ACHN (cell line): ENCODE results near the gene MEGF11.
"Not testable (repeated sequence)": the region's sequence is repeated elsewhere in the genome, so short reads cannot be mapped to it uniquely, and the experiment has no call there.

Experiments
- DNase-seq: peaks from one replicate; pipeline ENCODE4 v3.0.0-alpha.2; 2015
- in situ Hi-C: cut with HindIII; loops from 2 replicates; pipeline ENCODE4 v1.10.0; 2017; ENCODE audit warnings: low sequenced_read_pairs, low pct_ligation_motif_present, low pct_unique_long_range_greater_than_20kb

The MEGF11 gene

DNA sequence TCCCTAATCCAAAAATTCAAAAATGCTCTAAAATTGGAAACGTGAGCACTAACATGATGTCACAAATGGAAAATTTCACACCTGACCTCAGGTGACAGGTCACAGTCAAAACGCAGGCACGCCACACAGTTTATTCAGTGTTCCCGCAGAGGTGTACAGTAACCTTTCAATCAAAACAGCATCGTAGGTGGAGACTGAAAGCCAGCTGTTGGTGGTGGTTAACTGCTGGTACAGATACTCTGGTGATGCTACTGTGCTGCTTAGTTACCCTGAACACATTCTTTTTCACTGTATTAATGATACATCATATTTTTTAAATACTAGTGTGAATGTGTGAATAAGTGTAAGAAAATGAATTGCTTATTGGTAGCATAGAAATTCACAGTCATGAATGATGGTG, 360.5 kb downstream of the MEGF11 start:
- DNase-seq = no peak

GRCh38 chr15:65888981-65889380, 364.6 kb downstream of the MEGF11 start:
- no peak for DNase-seq
- in situ Hi-C loops = no loop called here

More for the DNA sequence above, 360.5 kb downstream of the MEGF11 start:
- in situ Hi-C loops = no loop called here

DNA sequence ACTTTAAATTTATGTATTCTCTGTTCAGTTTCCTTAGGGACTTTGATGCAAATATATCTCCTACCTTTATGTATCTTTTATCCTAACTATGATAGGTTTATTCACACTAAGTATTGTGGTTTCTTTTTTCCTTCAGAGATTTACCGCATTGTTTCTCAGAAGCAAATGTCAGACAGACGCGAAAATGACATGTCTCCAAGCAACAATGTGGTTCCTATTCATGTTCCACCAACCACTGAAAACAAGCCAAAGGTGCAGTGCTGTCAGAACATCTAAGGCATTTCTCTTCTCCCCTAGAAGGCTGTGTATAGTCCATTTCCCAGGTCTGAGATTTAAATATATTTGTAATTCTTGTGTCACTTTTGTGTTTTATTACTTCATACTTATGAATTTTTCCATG, 366.0 kb downstream of the MEGF11 start:
- in situ Hi-C loops = no loop called here
- DNase-seq = no peak

- DNase-seq = no peak
- in situ Hi-C loops = no loop called here
These were observed 367.8 kb downstream of the MEGF11 start for GRCh38 chr15:65885668-65886218.

DNA sequence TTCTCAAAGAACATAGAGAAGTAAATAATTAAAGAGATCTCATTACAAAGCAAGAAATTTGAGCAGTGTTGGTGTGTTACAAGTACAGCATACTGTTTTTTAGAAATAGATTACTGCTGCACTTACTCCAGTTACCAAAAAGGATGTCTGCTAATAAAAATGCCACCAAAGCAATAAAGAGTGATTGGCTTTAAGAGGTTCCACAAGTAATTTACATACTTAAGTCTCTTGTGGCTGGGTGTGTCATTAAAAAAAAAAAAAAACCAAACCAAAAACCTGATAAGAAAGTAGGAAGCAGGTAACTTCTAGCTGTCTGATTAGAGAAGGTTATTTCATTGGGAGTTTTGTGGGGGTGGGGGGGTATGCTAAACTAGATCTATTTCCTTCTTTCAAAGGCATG, 369.0 kb downstream of the MEGF11 start:
- in situ Hi-C loops = no loop called here
- DNase-seq = no peak

GRCh38 chr15:65883571-65883970, 370.0 kb downstream of the MEGF11 start:
- in situ Hi-C loops = no loop called here
- DNase-seq = no peak

- no peak for DNase-seq
- in situ Hi-C loops = no loop called here
These were observed 371.6 kb downstream of the MEGF11 start for GRCh38 chr15:65881766-65882434.

- no peak for DNase-seq
- in situ Hi-C loops = no loop called here
These were observed 375.8 kb downstream of the MEGF11 start for GRCh38 chr15:65877749-65878148.

GRCh38 chr15:65875458-65875857, 378.1 kb downstream of the MEGF11 start:
- in situ Hi-C loops = no loop called here

DNA sequence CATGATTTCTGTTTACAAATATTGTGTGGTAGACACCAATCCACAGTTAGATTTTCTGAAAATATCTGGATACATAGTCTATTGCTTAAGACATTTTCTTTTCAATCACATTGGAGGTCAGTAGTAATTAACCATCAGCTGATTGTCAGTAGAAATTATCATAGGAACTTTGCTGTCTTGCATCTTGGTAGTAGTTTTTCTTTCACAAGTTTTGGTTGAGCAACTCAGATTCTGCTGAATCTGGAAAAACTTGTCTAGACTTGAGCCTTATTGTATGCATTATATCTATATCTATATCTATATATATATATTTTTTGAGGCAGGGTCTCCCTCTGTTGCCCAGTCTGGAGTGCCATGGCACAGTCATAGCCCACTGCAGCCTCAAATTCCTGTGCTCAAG, 380.3 kb downstream of the MEGF11 start:
- in situ Hi-C loops = loop anchor here (25.0 kb wide), 1 partner anchor 236 kb away; no protein-coding TSS in a partner anchor
- DNase-seq = no peak

More at GRCh38 chr15:65875458-65875857, 378.1 kb downstream of the MEGF11 start:
- no peak for DNase-seq

DNA sequence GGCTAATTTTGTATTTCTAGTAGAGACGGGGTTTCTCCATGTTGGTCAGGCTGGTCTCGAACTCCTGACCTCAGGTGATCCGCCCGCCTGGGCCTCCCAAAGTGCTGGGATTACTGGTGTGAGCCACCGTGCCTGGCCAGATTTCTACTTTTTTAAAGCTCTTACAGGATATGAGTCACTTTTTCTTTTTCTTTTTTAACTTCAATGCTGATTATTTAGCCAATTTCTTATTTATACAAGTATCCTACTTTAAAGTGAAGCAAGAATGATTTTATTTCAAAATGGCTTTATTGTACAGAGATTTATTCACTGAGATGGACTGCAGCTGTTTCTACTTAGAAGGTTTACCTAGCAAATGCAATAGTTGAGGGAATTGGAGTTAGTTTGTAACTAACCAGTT, 381.0 kb downstream of the MEGF11 start:
- in situ Hi-C loops = loop anchor here (25.0 kb wide), 1 partner anchor 235 kb away; no protein-coding TSS in a partner anchor
- DNase-seq = not testable (repeated sequence)

DNA sequence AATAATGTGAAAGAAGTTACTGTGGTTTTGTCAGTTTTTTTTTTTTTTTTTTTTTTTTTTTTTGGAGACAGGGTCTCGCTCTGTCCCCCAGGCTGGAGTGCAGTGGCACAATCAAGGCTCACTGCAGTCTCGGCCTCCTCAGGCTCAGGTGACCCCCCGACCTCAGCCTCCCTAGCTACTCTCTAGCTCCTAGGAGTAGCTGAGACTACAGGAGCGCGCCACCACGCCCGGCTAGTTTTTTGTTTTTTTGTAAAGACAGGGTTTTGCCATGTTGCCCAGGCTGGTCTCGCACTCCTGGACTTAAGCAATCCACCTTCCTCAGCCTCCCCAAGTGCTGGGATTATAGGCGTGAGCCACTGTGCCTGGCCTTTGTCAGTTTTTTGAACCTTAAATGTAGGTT, 381.7 kb downstream of the MEGF11 start:
- in situ Hi-C loops = loop anchor here (25.0 kb wide), 1 partner anchor 235 kb away; no protein-coding TSS in a partner anchor

GRCh38 chr15:65870889-65871533, 382.5 kb downstream of the MEGF11 start:
- in situ Hi-C loops = loop anchor here (25.0 kb wide), 1 partner anchor 234 kb away; no protein-coding TSS in a partner anchor
- DNase-seq = peak; percentile 66

More for the DNA sequence above, 381.7 kb downstream of the MEGF11 start:
- not testable (repeated sequence) for DNase-seq

- in situ Hi-C loops = loop anchor here (25.0 kb wide), 1 partner anchor 233 kb away; no protein-coding TSS in a partner anchor
- DNase-seq = peak; percentile 40
These were observed 383.3 kb downstream of the MEGF11 start for GRCh38 chr15:65869954-65870871.

- in situ Hi-C loops = loop anchor here (25.0 kb wide), 1 partner anchor 232 kb away; no protein-coding TSS in a partner anchor
- DNase-seq = peak; percentile 92
These were observed 384.2 kb downstream of the MEGF11 start, which contains the start of gene RAB11A for GRCh38 chr15:65869126-65869953. Gene RAB11A, plus strand, starts transcription at chr15:65869491. Its CDS starts 95 bp downstream, at chr15:65869586.

GRCh38 chr15:65868546-65869125, 384.9 kb downstream of the MEGF11 start:
- in situ Hi-C loops = loop anchor here (25.0 kb wide), 1 partner anchor 231 kb away; no protein-coding TSS in a partner anchor
- DNase-seq = no peak

GRCh38 chr15:65867933-65868332, 385.6 kb downstream of the MEGF11 start:
- not testable (repeated sequence) for DNase-seq
- in situ Hi-C loops = loop anchor here (25.0 kb wide), 1 partner anchor 231 kb away; no protein-coding TSS in a partner anchor
